GM12878 (cell line): ENCODE results near the gene TAF3.

Experiments
- E2F4 ChIP-seq: IDR thresholded peaks from 2 replicates; pipeline ENCODE4 v1.6.1; 2012; ENCODE audit warnings: low read depth, low read length, improper control_type of control experiment
- EP300 ChIP-seq, 2 experiments: fragments of 150-350 bp in 1 of 2; IDR thresholded peaks; 2 replicates each; pipeline ENCODE4 v1.6.1; 2011 to 2012; ENCODE audit warnings: low read depth in 2 of 2, low read length in 2 of 2, borderline replicate concordance in 1 of 2, improper control_type of control experiment in 1 of 2, inconsistent platforms in 1 of 2; ENCODE audit not compliant: control insufficient read depth in 1 of 2
- JUNB ChIP-seq: IDR thresholded peaks from 2 replicates; pipeline ENCODE4 v1.6.1; 2016; ENCODE audit warnings: antibody characterized with exemption, mild to moderate bottlenecking
- REST ChIP-seq: IDR thresholded peaks from 2 replicates; pipeline ENCODE4 v1.6.1; 2012; ENCODE audit warnings: mild to moderate bottlenecking, low read depth, low read length

GRCh38 chr10:8049865-8050555 is 231.7 kb downstream of the TAF3 start:
- no peak for TF ChIP-seq E2F4
- no peak for TF ChIP-seq REST
- TF ChIP-seq JUNB, result no peak
- no peak for TF ChIP-seq EP300 (IDR thresholded peaks at IDR 0.05; ENCODE audit: borderline replicate concordance in 1 of 2, control insufficient read depth in 1 of 2, low read depth in 2 of 2, low read length in 2 of 2)
